H9 (cell line): ENCODE measurements around the gene SPN. TPM values are rescaled to one million over a fixed set of nuclear protein-coding genes. Genes with fewer than 3 reads are reported as not detected.

Source experiments
- DNase-seq: peaks from one replicate; pipeline ENCODE4 v3.0.0-alpha.2; 2017
- H2AFZ ChIP-seq: one replicate; pipeline ENCODE4 v1.6.1; 2013; ENCODE audit warnings: mild to moderate bottlenecking, low read length, control low read depth, moderate library complexity
- H2AK5ac ChIP-seq: 2 replicates; pipeline ENCODE4 v1.6.1; 2013; ENCODE audit warnings: low read length, control low read depth, mixed read lengths; ENCODE audit not compliant: insufficient read length
- H2BK120ac ChIP-seq: one replicate; pipeline ENCODE4 v1.6.1; 2013; ENCODE audit warnings: low read depth, mild to moderate bottlenecking, low read length, control low read depth, inconsistent platforms; ENCODE audit not compliant: poor library complexity, severe bottlenecking
- H2BK12ac ChIP-seq: 2 replicates; pipeline ENCODE4 v1.6.1; 2013; ENCODE audit warnings: low read length, control low read depth, mixed read lengths, low read depth; ENCODE audit not compliant: insufficient read length
- H2BK15ac ChIP-seq: 2 replicates; pipeline ENCODE4 v1.6.1; 2013; ENCODE audit warnings: low read depth, low read length, control low read depth
- H2BK20ac ChIP-seq: one replicate; pipeline ENCODE4 v1.6.1; 2013; ENCODE audit warnings: low read depth, mild to moderate bottlenecking, low read length, control low read depth, inconsistent platforms; ENCODE audit not compliant: poor library complexity, severe bottlenecking
- H2BK5ac ChIP-seq: 2 replicates; pipeline ENCODE4 v1.6.1; 2013; ENCODE audit warnings: low read length, control low read depth, mixed read lengths; ENCODE audit not compliant: insufficient read length
- H3K14ac ChIP-seq: 2 replicates; pipeline ENCODE4 v1.6.1; 2013; ENCODE audit warnings: low read length, control low read depth; ENCODE audit not compliant: insufficient read depth
- H3K18ac ChIP-seq: 2 replicates; pipeline ENCODE4 v1.6.1; 2013; ENCODE audit warnings: low read depth, mild to moderate bottlenecking, mixed read lengths, low read length, control low read depth; ENCODE audit not compliant: insufficient read length
- H3K23ac ChIP-seq: 2 replicates; pipeline ENCODE4 v1.6.1; 2013; ENCODE audit warnings: low read length, control low read depth, mixed read lengths, low read depth; ENCODE audit not compliant: insufficient read length
- H3K23me2 ChIP-seq: 2 replicates; pipeline ENCODE4 v1.6.1; 2013; ENCODE audit warnings: low read depth, mild to moderate bottlenecking, mixed read lengths, low read length, control low read depth; ENCODE audit not compliant: insufficient read length, poor library complexity, severe bottlenecking
- H3K27ac ChIP-seq: 2 replicates; pipeline ENCODE4 v1.5.1; 2013; ENCODE audit warnings: low read length, control low read depth, mixed read lengths, low read depth; ENCODE audit not compliant: insufficient read length
- H3K27me3 ChIP-seq: 2 replicates; pipeline ENCODE4 v1.6.1; 2013; ENCODE audit warnings: low read length, control low read depth, inconsistent platforms; ENCODE audit not compliant: insufficient read depth
- H3K4ac ChIP-seq: 2 replicates; pipeline ENCODE4 v1.6.1; 2013; ENCODE audit warnings: low read depth, mild to moderate bottlenecking, control low read depth, inconsistent platforms, low read length, moderate library complexity
- H3K4me1 ChIP-seq: 2 replicates; pipeline ENCODE4 v1.6.1; 2013; ENCODE audit warnings: low read length, control low read depth, inconsistent platforms; ENCODE audit not compliant: insufficient read depth
- H3K4me2 ChIP-seq: 2 replicates; pipeline ENCODE4 v1.6.1; 2013; ENCODE audit warnings: low read length, control low read depth, mixed read lengths; ENCODE audit not compliant: insufficient read length, insufficient read depth
- H3K56ac ChIP-seq: 2 replicates; pipeline ENCODE4 v1.6.1; 2013; ENCODE audit warnings: low read depth, mild to moderate bottlenecking, mixed read lengths, low read length, control low read depth; ENCODE audit not compliant: insufficient read length
- H3K79me1 ChIP-seq: 2 replicates; pipeline ENCODE4 v1.6.1; 2013; ENCODE audit warnings: low read depth, mild to moderate bottlenecking, moderate library complexity, low read length, control low read depth, inconsistent platforms; ENCODE audit not compliant: insufficient read depth, poor library complexity, severe bottlenecking
- H3K79me2 ChIP-seq: 2 replicates; pipeline ENCODE4 v1.6.1; 2013; ENCODE audit warnings: low read length, control low read depth, inconsistent platforms; ENCODE audit not compliant: insufficient read depth
- H3K9ac ChIP-seq: 2 replicates; pipeline ENCODE4 v1.6.1; 2013; ENCODE audit warnings: low read length, control low read depth, mixed read lengths; ENCODE audit not compliant: insufficient read length; ENCODE audit errors: extremely low read depth
- H3K9me3 ChIP-seq: one replicate; pipeline ENCODE4 v1.6.1; 2013; ENCODE audit warnings: low read depth, low read length, inconsistent platforms; ENCODE audit not compliant: control insufficient read depth
- H3T11ph ChIP-seq: one replicate; pipeline ENCODE4 v1.6.1; 2013; ENCODE audit warnings: mild to moderate bottlenecking, low read length, control low read depth, inconsistent platforms
- H4K20me1 ChIP-seq: one replicate; pipeline ENCODE4 v1.6.1; 2013; ENCODE audit not compliant: control insufficient read depth, insufficient read length, insufficient read depth
- H4K5ac ChIP-seq: 2 replicates; pipeline ENCODE4 v1.6.1; 2013; ENCODE audit warnings: low read depth, mild to moderate bottlenecking, mixed read lengths, low read length, control low read depth; ENCODE audit not compliant: insufficient read length
- H4K8ac ChIP-seq: replicated peaks from 2 replicates; pipeline ENCODE4 v1.6.1; 2013; ENCODE audit warnings: low read length, control low read depth, mixed read lengths, low read depth; ENCODE audit not compliant: insufficient read length
- H4K91ac ChIP-seq: 2 replicates; pipeline ENCODE4 v1.6.1; 2013; ENCODE audit warnings: low read depth, mild to moderate bottlenecking, moderate library complexity, mixed read lengths, low read length, control low read depth; ENCODE audit not compliant: insufficient read length
- H3K27ac Mint-ChIP-seq, 3 experiments: 2 replicates in 2 of 3; 3 replicates in 1 of 3; pipeline ENCODE4 v1.8.0; 2020 to 2021; ENCODE audit warnings: mixed read lengths in 3 of 3, mild to moderate bottlenecking in 1 of 3, moderate library complexity in 1 of 3
- H3K27me3 Mint-ChIP-seq: 2 replicates; pipeline ENCODE4 v1.8.0; 2021; ENCODE audit warnings: low read depth, mild to moderate bottlenecking, moderate library complexity, mixed read lengths
- H3K36me3 Mint-ChIP-seq, 3 experiments: 2 replicates in 2 of 3; 3 replicates in 1 of 3; pipeline ENCODE4 v1.8.0; 2020 to 2021; ENCODE audit warnings: low read depth in 3 of 3, mixed read lengths in 3 of 3; ENCODE audit not compliant: insufficient read depth in 1 of 3
- H3K4me1 Mint-ChIP-seq, 2 experiments: 2 replicates each; pipeline ENCODE4 v1.8.0; 2020; ENCODE audit warnings: mixed read lengths in 2 of 2
- H3K4me3 Mint-ChIP-seq, 2 experiments: 2 replicates in 1 of 2; 3 replicates in 1 of 2; pipeline ENCODE4 v1.8.0; 2020 to 2021; ENCODE audit warnings: mild to moderate bottlenecking in 2 of 2, mixed read lengths in 2 of 2, moderate library complexity in 1 of 2
- H3K9me3 Mint-ChIP-seq, 2 experiments: 2 replicates in 1 of 2; 3 replicates in 1 of 2; pipeline ENCODE4 v1.8.0; 2020; ENCODE audit warnings: mild to moderate bottlenecking in 2 of 2, mixed read lengths in 2 of 2, moderate library complexity in 1 of 2
- CTCF ChIP-seq: fragments of 200-600 bp; sonication (generic); conservative IDR thresholded peaks from 3 replicates; pipeline ENCODE4 v1.8.0; 2021; ENCODE audit warnings: antibody characterized with exemption, mild to moderate bottlenecking
- WGBS: extraction: QIAGEN DNeasy Blood & Tissue Kit; methylation state at CpG from one replicate; pipeline ENCODE4 v1.1.7; 2013; ENCODE audit warnings: missing lambda C conversion rate, low lambda C conversion rate, mixed read lengths; ENCODE audit not compliant: insufficient read length; ENCODE audit errors: extremely low coverage; 5-methylcytosine and 5-hydroxymethylcytosine counted together
- total RNA-seq: library from RNA; stranded (reverse); gene quantifications from 2 replicates; pipeline ENCODE4 v1.2.1, GENCODE V29; 2021

SPN gene
- total RNA-seq, 1 experiment from 2014 or later, result 0.77 TPM

GRCh38 chr16:29714396-29714795, 51.3 kb downstream of the SPN start:
- no CpG with 5 or more reads among the region's 2 CpGs for WGBS

More at GRCh38 chr16:29714396-29714795, 51.3 kb downstream of the SPN start:
- no peak overlapping the region for H3T11ph ChIP-seq
- no peak overlapping the region for H3K9ac ChIP-seq
- H4K91ac ChIP-seq, result no peak overlapping the region
- peaks cover 11% of the 10 kb centered on the region for H3K23me2 ChIP-seq
- H4K5ac ChIP-seq, result no peak overlapping the region
- no peak overlapping the region for H2BK15ac ChIP-seq
- H4K8ac ChIP-seq, result no peak overlapping the region
- H2AFZ ChIP-seq, result no peak overlapping the region
- no peak overlapping the region for H2AK5ac ChIP-seq
- H3K79me2 ChIP-seq, result peaks cover 14% of the 10 kb centered on the region; the same call in 1 of the 2 replicates
- H2BK120ac ChIP-seq, result no peak overlapping the region
- H3K56ac ChIP-seq, result no peak overlapping the region
- DNase-seq, result no peak
- H3K18ac ChIP-seq, result no peak overlapping the region
- no peaks in the 10 kb centered on the region for H4K20me1 ChIP-seq
- no peak for TF ChIP-seq CTCF
- no peaks in the 10 kb centered on the region for H3K27me3 ChIP-seq
- peak overlapping the region in 1 of 3 experiments; percentile 23; a peak in 1 of 7 replicates for H3K27ac Mint-ChIP-seq
- H3K4me2 ChIP-seq, result no peak overlapping the region
- no peak overlapping the region for H3K14ac ChIP-seq
- no peak overlapping the region for H3K23ac ChIP-seq
- H3K4me1 ChIP-seq, result peaks cover 3% of the 10 kb centered on the region; the same call in 1 of the 2 replicates
- H3K4ac ChIP-seq, result no peak overlapping the region
- H3K4me1 Mint-ChIP-seq, result peaks cover 41 to 47% of the 10 kb centered on the region in 2 experiments
- no peaks in the 10 kb centered on the region for H3K27me3 Mint-ChIP-seq
- H3K36me3 Mint-ChIP-seq, result peaks cover 58 to 80% (median 58%) of the 10 kb centered on the region in 3 experiments
- H3K9me3 Mint-ChIP-seq, result peaks cover 0 to 4% of the 10 kb centered on the region in 2 experiments; a peak in 1 of 5 replicates
- H2BK5ac ChIP-seq, result no peak overlapping the region
- no peaks in the 10 kb centered on the region for H3K9me3 ChIP-seq
- H3K4me3 Mint-ChIP-seq, result no peak overlapping the region
- no peak overlapping the region for H2BK20ac ChIP-seq
- H3K79me1 ChIP-seq, result peaks cover 5% of the 10 kb centered on the region
- no peak overlapping the region for H2BK12ac ChIP-seq
- H3K27ac ChIP-seq, result no peak overlapping the region
